Occipital lobe (tissue), 3 donors: ENCODE measurements around the gene PRSS8. TPM values are rescaled to one million over a fixed set of nuclear protein-coding genes. Genes with fewer than 3 reads are reported as not detected.

ENCODE experiments used
- DNase-seq: peaks from one replicate; lab custom pipeline; 2025; lab: John Stamatoyannopoulos, UW
- small RNA-seq: library from RNA; depleted of rRNA; stranded (forward); fragments of <200 nt; gene quantifications from one replicate; pipeline ENCODE3, GENCODE V24; 2014
- total RNA-seq: library from RNA; depleted of rRNA; stranded (reverse); fragments of >200 nt; gene quantifications from one replicate; pipeline ENCODE4 v1.2.3, GENCODE V29; 2014

PRSS8 gene
- total RNA-seq, 1 donor from 2014 or later = not detected

DNA sequence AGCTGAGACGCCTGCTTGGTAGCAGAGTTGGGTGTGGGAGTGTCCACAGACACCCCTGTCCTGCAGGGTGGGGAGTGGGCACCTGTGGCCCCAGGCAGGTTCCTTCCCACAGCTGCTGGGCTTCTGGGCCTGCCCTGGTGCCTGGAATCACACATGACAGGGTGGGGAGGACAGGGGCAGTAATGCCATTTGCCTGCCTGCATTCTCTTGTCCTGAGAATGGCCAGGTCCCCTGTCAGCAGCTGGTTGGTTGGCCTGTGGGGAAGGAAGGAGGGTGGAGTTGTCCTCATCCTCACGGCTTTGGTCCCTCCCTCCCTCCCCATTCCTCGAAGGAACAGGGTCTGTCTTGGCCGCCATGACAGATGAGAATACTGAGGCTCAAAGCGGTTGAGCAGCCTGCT is 52.0 kb downstream of the PRSS8 start:
- DNase-seq = no peak

DNA sequence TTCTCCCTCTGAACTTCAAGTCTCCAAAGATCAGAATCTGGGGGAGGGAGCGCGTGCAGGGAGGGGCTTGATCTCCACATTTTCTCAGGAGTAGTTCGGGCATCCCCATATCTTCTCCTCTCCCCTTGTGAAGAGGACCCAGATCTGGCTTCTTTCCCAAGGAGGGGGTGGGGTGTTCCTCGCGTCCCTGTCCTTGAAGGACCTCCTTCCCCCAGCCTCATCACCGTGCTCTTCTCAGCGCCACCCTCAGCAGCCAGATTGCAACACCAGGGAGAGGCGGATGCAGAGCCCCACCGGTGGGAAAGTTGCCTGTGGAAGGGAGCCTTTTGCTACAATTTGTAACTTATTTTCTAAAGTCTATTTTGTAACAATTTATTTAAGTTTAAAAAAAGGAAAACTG is 52.4 kb downstream of the PRSS8 start:
- DNase-seq = no peak

DNA sequence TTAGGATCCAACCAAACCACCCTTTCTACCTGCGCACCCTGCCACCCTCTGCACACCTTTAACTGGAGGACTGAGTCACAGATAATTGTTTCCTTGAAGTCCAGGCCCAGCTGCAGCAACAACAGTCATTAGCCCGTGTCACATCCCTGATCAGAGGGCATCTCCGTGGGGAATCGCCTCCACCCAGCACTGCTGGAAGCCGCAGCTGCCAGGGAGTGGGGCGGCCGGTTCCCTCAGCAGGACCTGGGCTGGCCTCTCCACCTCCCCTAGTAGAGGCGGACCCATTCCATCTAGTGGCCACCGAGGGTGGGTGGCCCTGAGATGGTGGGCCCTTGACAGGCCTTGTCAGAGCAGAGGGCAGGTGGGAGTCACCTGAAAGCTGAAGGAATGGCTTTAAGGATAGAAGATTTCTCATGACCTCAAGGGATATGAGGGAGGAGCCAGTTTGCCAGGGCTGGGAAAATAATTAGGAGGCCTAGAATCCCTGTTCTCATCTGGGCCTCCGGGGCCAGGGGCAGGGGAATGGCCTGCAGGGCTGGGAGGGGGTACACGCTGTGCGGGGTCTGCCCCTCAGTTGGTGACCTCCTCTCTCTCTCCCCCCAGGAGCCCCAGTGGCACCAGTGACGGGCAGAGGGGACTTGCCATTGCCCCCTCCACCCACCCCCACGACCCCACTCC is 53.0 kb downstream of the PRSS8 start:
- DNase-seq = no peak

Small RNAs within 50 kb of the gene (small RNA-seq; reads per million reads assigned to genes)
- not detected for gene AC009088.4
- gene NDUFA3P6 = not detected

Other genes with a start within 250 kb of the PRSS8 start
- 29.6 TPM for gene BCL7C, start 241.7 kb downstream of the PRSS8 start, total RNA-seq
- not detected for gene CTF1, start 239.1 kb downstream of the PRSS8 start, total RNA-seq
- gene FBXL19, start 212.2 kb downstream of the PRSS8 start, total RNA-seq = 56.1 TPM
- 5.5 TPM for gene ORAI3, start 186.7 kb downstream of the PRSS8 start, total RNA-seq
- 1.6 TPM for gene SETD1A, start 178.0 kb downstream of the PRSS8 start, total RNA-seq
- gene HSD3B7, start 150.5 kb downstream of the PRSS8 start, total RNA-seq = 2.5 TPM
- 12.0 TPM for gene STX1B, start 125.1 kb downstream of the PRSS8 start, total RNA-seq
- gene STX4, start 102.2 kb downstream of the PRSS8 start, total RNA-seq = 11.5 TPM
- 5.3 TPM for gene ZNF668, start 61.5 kb downstream of the PRSS8 start, total RNA-seq
- gene ZNF646, start 61.3 kb downstream of the PRSS8 start, total RNA-seq = 16.5 TPM
- 2.2 TPM for gene PRSS53, start 46.8 kb downstream of the PRSS8 start, total RNA-seq
- 30.7 TPM for gene VKORC1, start 40.9 kb downstream of the PRSS8 start, total RNA-seq
- gene BCKDK, start 27.3 kb downstream of the PRSS8 start, total RNA-seq = 12.6 TPM
- gene KAT8, start 18.1 kb downstream of the PRSS8 start, total RNA-seq = 41.2 TPM
- not detected for gene PRSS36, start 14.3 kb upstream of the PRSS8 start, total RNA-seq
- gene FUS, start 44.4 kb upstream of the PRSS8 start, total RNA-seq = 50.4 TPM
- 6.6 TPM for gene PYCARD, start 67.0 kb upstream of the PRSS8 start, total RNA-seq
- 2.3 TPM for gene TRIM72, start 78.4 kb upstream of the PRSS8 start, total RNA-seq
- gene PYDC1, start 81.4 kb upstream of the PRSS8 start, total RNA-seq = 0.78 TPM
- 4.7 TPM for gene ITGAM, start 124.2 kb upstream of the PRSS8 start, total RNA-seq
- gene ITGAX, start 219.4 kb upstream of the PRSS8 start, total RNA-seq = 1.6 TPM